ENCODE measurements around the gene SEMA4B. TPM values are rescaled to one million over a fixed set of nuclear protein-coding genes. Genes with fewer than 3 reads are reported as not detected.

Gene SEMA4B
- total and polyA plus RNA-seq, 10 of the 15 experiments (the other 5 are each of a cell fraction or from before 2014, with no cell fraction given) = 0.87 to 26.0 (median 9.3) TPM

GRCh38 chr15:90217671-90218394 is 16.7 kb downstream of the SEMA4B start:
- peaks cover 0 to 5% of the 10 kb centered on the region in 2 experiments; a peak in 1 of 4 replicates for H3K36me3 ChIP-seq (ENCODE audit: control insufficient read depth in 2 of 2, insufficient read depth in 2 of 2, low read length in 1 of 2)
- H3K4me2 ChIP-seq (ENCODE audit: control insufficient read depth, insufficient read depth) = no peak overlapping the region
- no peaks in the 10 kb centered on the region; the same call in 1 of the 2 replicates for H4K20me1 ChIP-seq (ENCODE audit: control insufficient read depth, insufficient read depth)
- peaks cover 9% of the 10 kb centered on the region for H3K4me1 ChIP-seq (ENCODE audit: control insufficient read depth, insufficient read depth, low read length)
- no TSS peak for BruUV-seq (replicated peaks)
- in situ Hi-C loops (cut with MboI) (loop anchor here (5.0 kb wide), 1 partner anchor 56 kb away; no protein-coding TSS in a partner anchor), intact Hi-C loops (cut with micrococcal nuclease; ENCODE audit: unreplicated experiment) (no loop called here)
- SMC1A ChIA-PET (ENCODE audit: uncharacterized antibody, unreplicated experiment) = interaction anchor here (0.6 to 4.9 kb wide), 7 partner anchors 13 to 117 kb away, joined by 3 to 20 read pairs (median 4); partner anchors contain the start of gene SEMA4B
- CTCF ChIA-PET = interaction anchor here (0.7 to 3.1 kb wide), 7 partner anchors 13 to 74 kb away, joined by 3 to 16 read pairs (median 4); no protein-coding TSS in a partner anchor
- no peak for FAIRE-seq
- TF ChIP-seq BACH1 (IDR thresholded peaks at IDR 0.05; ENCODE audit: borderline replicate concordance) (no peak), E2F4 (IDR thresholded peaks at IDR 0.05; ENCODE audit: low read depth, low read length) (no peak), ZBTB40 (IDR thresholded peaks at IDR 0.05; ENCODE audit: borderline replicate concordance) (no peak), MYB (IDR thresholded peaks at IDR 0.05; ENCODE audit: borderline replicate concordance, low read depth, low read length) (no peak), STAT1 (conservative IDR thresholded peaks at IDR 0.05) (no peak), USF2 (IDR thresholded peaks at IDR 0.05; ENCODE audit: borderline replicate concordance, low read depth, low read length) (no peak), EP300 (IDR thresholded peaks at IDR 0.05; ENCODE audit: borderline replicate concordance in 1 of 2, control insufficient read depth in 1 of 2, low read depth in 2 of 2, low read length in 2 of 2) (no peak), GABPA (IDR thresholded peaks at IDR 0.05; ENCODE audit: low read depth) (no peak), POLR2AphosphoS5 (IDR thresholded peaks at IDR 0.05; ENCODE audit: low read length) (no peak), ATF7 (IDR thresholded peaks at IDR 0.05; ENCODE audit: low read depth) (no peak), ZNF274 (IDR thresholded peaks at IDR 0.05; ENCODE audit: insufficient read depth, insufficient read length) (no peak), ZNF217 (IDR thresholded peaks at IDR 0.05) (no peak), MXI1 (IDR thresholded peaks at IDR 0.05; ENCODE audit: low read depth, low read length) (no peak)
- no peak overlapping the region for H3K9ac ChIP-seq (ENCODE audit: control insufficient read depth, insufficient read depth, low read length)
- POLR2A ChIA-PET = interaction anchor here (0.6 to 2.2 kb wide), 4 partner anchors 15 to 61 kb away, joined by 3 to 8 read pairs (median 4); partner anchors contain the start of gene SEMA4B
- no peaks in the 10 kb centered on the region for H3K27me3 ChIP-seq (replicated peaks in 1 of 2; ENCODE audit: control insufficient read depth in 2 of 2, insufficient read depth in 2 of 2, low read length in 1 of 2)
- H3K27ac ChIP-seq (ENCODE audit: control insufficient read depth, insufficient read depth) = no peak overlapping the region
- no peak for ATAC-seq
- H3K9me3 ChIP-seq (replicated peaks; ENCODE audit: control insufficient read depth, insufficient read depth, low read length) = no peaks in the 10 kb centered on the region
- RAD21 ChIA-PET (ENCODE audit: unreplicated experiment) = interaction anchor here (1.0 to 1.8 kb wide), 4 partner anchors 14 to 56 kb away, joined by 3 to 9 read pairs (median 4); partner anchors contain the start of genes CIB1 and GDPGP1
- DNase-seq (ENCODE audit: low read depth, low spot score) = no peak
- H2AFZ ChIP-seq (ENCODE audit: control insufficient read depth, low read depth, low read length) = no peak overlapping the region
- no peaks in the 10 kb centered on the region for H3K79me2 ChIP-seq (ENCODE audit: control insufficient read depth, insufficient read depth, low read length)
- no peak overlapping the region for H3K4me3 ChIP-seq
- WGBS (ENCODE audit: insufficient coverage, insufficient replicate concordance, low lambda C conversion rate, missing lambda C conversion rate) = 80% methylated on average over 9 of the region's 9 CpGs
